ENCODE results near the gene DLGAP1.

- no peak for TF ChIP-seq CTCF (IDR thresholded peaks at IDR 0.05 in 8 of 11, conservative IDR thresholded peaks at IDR 0.05 in 3 of 11)
- TF ChIP-seq POLR2AphosphoS5 (IDR thresholded peaks at IDR 0.05) = no peak
- no peak for TF ChIP-seq POLR2A (IDR thresholded peaks at IDR 0.05)
Measured at GRCh38 chr18:3723554-3723953, 731.6 kb downstream of the DLGAP1 start.

All from spleen (tissue), 7 donors.